GM12878 (cell line): Measurements from ENCODE around the gene EEF1AKMT3. TPM values are rescaled to one million over a fixed set of nuclear protein-coding genes. Genes with fewer than 3 reads are reported as not detected.

ENCODE experiments used
- BACH1 ChIP-seq: fragments of 450-650 bp; IDR thresholded peaks from 2 replicates; pipeline ENCODE4 v1.6.1; 2017; ENCODE audit warnings: mild to moderate bottlenecking, borderline replicate concordance
- BCL11A ChIP-seq: IDR thresholded peaks from 2 replicates; pipeline ENCODE4 v1.6.1; 2011; ENCODE audit warnings: low read depth, low read length
- CBFB ChIP-seq: IDR thresholded peaks from 2 replicates; pipeline ENCODE4 v1.6.1; 2016; ENCODE audit warnings: antibody characterized with exemption, low read depth
- CBX3 ChIP-seq: fragments of 200-600 bp; sonication (generic); IDR thresholded peaks from 2 replicates; pipeline ENCODE4 v1.6.1; 2016; ENCODE audit warnings: low read depth, borderline replicate concordance
- CBX5 ChIP-seq: sonication (generic); IDR thresholded peaks from 2 replicates; pipeline ENCODE4 v1.6.1; 2016; ENCODE audit warnings: low read depth, moderate library complexity, mild to moderate bottlenecking, inconsistent platforms
- CHD4 ChIP-seq: fragments of 200-600 bp; sonication (generic); IDR thresholded peaks from 2 replicates; pipeline ENCODE4 v1.6.1; 2016; ENCODE audit warnings: mild to moderate bottlenecking
- ETV6 ChIP-seq, 2 experiments: fragments of 450-650 bp in 1 of 2; IDR thresholded peaks in 1 of 2; conservative IDR thresholded peaks in 1 of 2; 2 replicates each; pipeline ENCODE4 v1.6.1; 2014; ENCODE audit warnings: antibody characterized with exemption in 1 of 2, borderline replicate concordance in 1 of 2, low read depth in 1 of 2, mild to moderate bottlenecking in 1 of 2, moderate library complexity in 1 of 2
- HDAC6 ChIP-seq: fragments of 200-600 bp; sonication (generic); IDR thresholded peaks from one replicate; pipeline ENCODE4 v1.8.0; 2017; ENCODE audit warnings: antibody characterized with exemption; ENCODE audit not compliant: unreplicated experiment
- IKZF2 ChIP-seq, 2 experiments: fragments of 450-650 bp; IDR thresholded peaks; 2 replicates each; pipeline ENCODE4 v1.6.1; 2017; ENCODE audit warnings: mild to moderate bottlenecking in 2 of 2, moderate library complexity in 2 of 2
- IRF4 ChIP-seq: IDR thresholded peaks from 2 replicates; pipeline ENCODE4 v1.6.1; 2011; ENCODE audit warnings: low read depth, low read length
- KDM1A ChIP-seq: fragments of 200-600 bp; sonication (generic); IDR thresholded peaks from 2 replicates; pipeline ENCODE4 v1.6.1; 2016; ENCODE audit warnings: borderline replicate concordance
- KLF5 ChIP-seq: fragments of 450-650 bp; IDR thresholded peaks from 2 replicates; pipeline ENCODE4 v1.6.1; 2014; ENCODE audit warnings: mild to moderate bottlenecking; ENCODE audit not compliant: partially characterized antibody
- MAX ChIP-seq: IDR thresholded peaks from 2 replicates; pipeline ENCODE4 v1.6.1; 2012; ENCODE audit warnings: low read depth, low read length, improper control_type of control experiment
- MEF2A ChIP-seq: IDR thresholded peaks from 2 replicates; pipeline ENCODE4 v1.6.1; 2011; ENCODE audit warnings: low read depth, mild to moderate bottlenecking, low read length, moderate library complexity; ENCODE audit not compliant: insufficient read depth
- MEF2B ChIP-seq: fragments of 450-650 bp; IDR thresholded peaks from 2 replicates; pipeline ENCODE4 v1.6.1; 2018; ENCODE audit warnings: mild to moderate bottlenecking, moderate library complexity; ENCODE audit not compliant: partially characterized antibody, poor library complexity, severe bottlenecking
- MTA2 ChIP-seq: fragments of 450-650 bp; IDR thresholded peaks from 2 replicates; pipeline ENCODE4 v1.6.1; 2016; ENCODE audit warnings: low read depth, mild to moderate bottlenecking, moderate library complexity
- MYB ChIP-seq: fragments of 150-350 bp; IDR thresholded peaks from 2 replicates; pipeline ENCODE4 v1.6.1; 2014; ENCODE audit warnings: mild to moderate bottlenecking, low read depth, low read length, borderline replicate concordance
- NFIC ChIP-seq: IDR thresholded peaks from 2 replicates; pipeline ENCODE4 v1.6.1; 2012; ENCODE audit warnings: low read depth, mild to moderate bottlenecking, inconsistent platforms, low read length, moderate library complexity
- POU2F2 ChIP-seq: IDR thresholded peaks from 3 replicates; pipeline ENCODE4 v1.6.1; 2011; ENCODE audit warnings: low read depth, mild to moderate bottlenecking, low read length, borderline replicate concordance
- SMAD5 ChIP-seq: IDR thresholded peaks from 2 replicates; pipeline ENCODE4 v1.6.1; 2016; ENCODE audit warnings: antibody characterized with exemption, low read depth
- SPI1 ChIP-seq: IDR thresholded peaks from 2 replicates; pipeline ENCODE4 v1.6.1; 2011; ENCODE audit warnings: low read depth, mild to moderate bottlenecking, low read length, moderate library complexity, borderline replicate concordance; ENCODE audit not compliant: insufficient read depth
- SRF ChIP-seq, 2 experiments: IDR thresholded peaks; 2 replicates each; pipeline ENCODE4 v1.6.1; 2011; ENCODE audit warnings: low read depth in 2 of 2, low read length in 2 of 2, mild to moderate bottlenecking in 1 of 2, moderate library complexity in 1 of 2
- SUPT20H ChIP-seq: IDR thresholded peaks from 2 replicates; pipeline ENCODE4 v1.6.1; 2011; ENCODE audit warnings: low read depth, mild to moderate bottlenecking, low read length, moderate library complexity, borderline replicate concordance; ENCODE audit not compliant: control insufficient read depth
- TCF12 ChIP-seq: IDR thresholded peaks from 2 replicates; pipeline ENCODE4 v1.6.1; 2011; ENCODE audit warnings: low read depth, mild to moderate bottlenecking, low read length
- ZBTB40 ChIP-seq: fragments of 450-650 bp; IDR thresholded peaks from 2 replicates; pipeline ENCODE4 v1.6.1; 2016; ENCODE audit warnings: mild to moderate bottlenecking, moderate library complexity, borderline replicate concordance
- ZNF207 ChIP-seq: fragments of 450-650 bp; IDR thresholded peaks from 2 replicates; pipeline ENCODE4 v1.6.1; 2014; ENCODE audit warnings: antibody characterized with exemption, mild to moderate bottlenecking, borderline replicate concordance
- ZNF217 ChIP-seq: fragments of 450-650 bp; IDR thresholded peaks from 2 replicates; pipeline ENCODE4 v1.6.1; 2017; ENCODE audit warnings: antibody characterized with exemption, mild to moderate bottlenecking
- ZNF622 ChIP-seq: fragments of 450-650 bp; IDR thresholded peaks from 2 replicates; pipeline ENCODE4 v1.6.1; 2017; ENCODE audit warnings: mild to moderate bottlenecking, inconsistent platforms
- polyA plus RNA-seq, 11 experiments: library from polyadenylated mRNA; depleted of rRNA in 4 of 11; unstranded in 6 of 11; stranded (reverse) in 5 of 11; fragments of >200 nt; fragmentation: Nextera tagmentation in 4 of 11; fragmentation: Illumina TruSeq in 1 of 11; extraction: Ambion mirVana in 4 of 11; extraction: Trizol in 1 of 11; gene quantifications; 1 replicate in 1 of 11; 2 replicates in 10 of 11; pipeline versions ENCODE4 v1.2.1 to v1.2.3, GENCODE V29; 2011 to 2016; ENCODE audit warnings: inconsistent platforms in 2 of 11, missing spikeins in 2 of 11, low read depth in 1 of 11
- total RNA-seq, 4 experiments: library from RNA; depleted of rRNA in 3 of 4; stranded (reverse); fragments of >200 nt in 3 of 4; fragmentation: Illumina TruSeq in 1 of 4; extraction: Trizol in 1 of 4; gene quantifications; 2 replicates each; pipeline versions ENCODE4 v1.2.1 to v1.2.3, GENCODE V29; 2013 to 2021

The EEF1AKMT3 gene
- total and polyA plus RNA-seq, 10 of the 15 experiments (the other 5 are each of a cell fraction or from before 2014, with no cell fraction given), result 1.2 to 8.2 (median 3.5) TPM

DNA sequence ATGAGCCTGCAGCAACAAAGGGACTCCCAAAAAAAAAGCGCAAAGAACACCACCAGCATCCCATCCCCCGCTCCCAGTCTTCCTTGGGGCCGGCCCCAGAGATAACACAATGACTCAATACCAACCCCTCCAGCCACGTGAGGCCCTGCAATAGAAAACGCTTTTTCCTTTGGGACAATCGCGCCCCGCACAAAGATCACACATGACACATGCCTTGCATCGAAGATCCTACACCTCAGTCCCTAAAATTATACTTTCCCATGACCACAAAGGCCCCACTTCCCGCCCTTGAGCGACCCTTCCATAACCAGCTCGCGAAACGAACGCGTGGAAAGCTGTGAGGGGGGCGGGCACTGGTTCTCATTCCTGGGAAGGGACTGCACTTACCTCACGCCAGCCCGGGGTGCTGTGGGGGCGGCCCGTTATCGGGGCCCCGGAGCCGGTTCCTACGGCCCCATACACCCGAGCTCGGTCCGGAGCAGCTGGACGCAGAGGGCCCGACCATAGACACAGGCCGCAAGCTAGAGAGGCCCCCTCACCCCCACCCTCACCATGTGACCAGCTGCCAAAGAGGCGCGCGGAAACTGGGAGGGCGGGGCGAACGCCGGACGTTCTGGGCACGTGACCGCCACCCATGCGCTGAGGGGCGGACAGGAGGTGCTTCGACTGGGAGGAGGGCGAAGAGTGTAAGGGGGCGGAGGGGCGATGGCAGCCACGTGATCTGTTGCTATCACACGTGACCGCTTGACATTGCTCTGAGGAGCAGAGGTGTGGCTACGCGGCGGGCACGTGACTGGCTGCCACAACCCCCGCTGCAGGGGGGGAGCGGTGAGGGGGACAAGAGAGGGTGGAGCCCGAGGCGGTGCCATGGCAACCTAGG is 20.4 kb upstream of the EEF1AKMT3 start, which contains the start of gene CDK4 (continued):
- TF ChIP-seq MAX (peak; percentile 99), BACH1 (peak; percentile 57; the same call in 1 of the 2 replicates), CBFB (peak; percentile 88; the same call in 1 of the 2 replicates), KLF5 (no peak), MEF2A (no peak), ZNF622 (no peak), CBX5 (no peak), SPI1 (no peak), IKZF2 (IDR thresholded peaks at IDR 0.05) (peak; percentile 41 to 47; a peak in 2 of 4 replicates), TCF12 (peak; percentile 14; the same call in 1 of the 2 replicates), SUPT20H (no peak), HDAC6 (no peak), IRF4 (0 out of 2 replicates have a peak, but pooled peaks have one; percentile 28), SMAD5 (peak; percentile 66), POU2F2 (peak; percentile 26; the same call in 2 of the 3 replicates), MYB (no peak), SRF (IDR thresholded peaks at IDR 0.05; ENCODE audit: low read depth in 2 of 2, low read length in 2 of 2) (no peak), NFIC (peak; percentile 65), KDM1A (no peak), MTA2 (no peak), CHD4 (no peak), ZNF207 (peak; percentile 64), MEF2B (peak; percentile 99), BCL11A (no peak), ZBTB40 (peak; percentile 56; the same call in 1 of the 2 replicates), ZNF217 (no peak), ETV6 (conservative IDR thresholded peaks at IDR 0.05 in 1 of 2, IDR thresholded peaks at IDR 0.05 in 1 of 2; ENCODE audit: borderline replicate concordance in 1 of 2, low read depth in 1 of 2) (no peak), CBX3 (no peak)
